Measurements from ENCODE around the gene TSKU. TPM values are rescaled to one million over a fixed set of nuclear protein-coding genes. Genes with fewer than 3 reads are reported as not detected.

TSKU gene
- total RNA-seq, 1 donor from 2014 or later = 29.2 TPM

DNA sequence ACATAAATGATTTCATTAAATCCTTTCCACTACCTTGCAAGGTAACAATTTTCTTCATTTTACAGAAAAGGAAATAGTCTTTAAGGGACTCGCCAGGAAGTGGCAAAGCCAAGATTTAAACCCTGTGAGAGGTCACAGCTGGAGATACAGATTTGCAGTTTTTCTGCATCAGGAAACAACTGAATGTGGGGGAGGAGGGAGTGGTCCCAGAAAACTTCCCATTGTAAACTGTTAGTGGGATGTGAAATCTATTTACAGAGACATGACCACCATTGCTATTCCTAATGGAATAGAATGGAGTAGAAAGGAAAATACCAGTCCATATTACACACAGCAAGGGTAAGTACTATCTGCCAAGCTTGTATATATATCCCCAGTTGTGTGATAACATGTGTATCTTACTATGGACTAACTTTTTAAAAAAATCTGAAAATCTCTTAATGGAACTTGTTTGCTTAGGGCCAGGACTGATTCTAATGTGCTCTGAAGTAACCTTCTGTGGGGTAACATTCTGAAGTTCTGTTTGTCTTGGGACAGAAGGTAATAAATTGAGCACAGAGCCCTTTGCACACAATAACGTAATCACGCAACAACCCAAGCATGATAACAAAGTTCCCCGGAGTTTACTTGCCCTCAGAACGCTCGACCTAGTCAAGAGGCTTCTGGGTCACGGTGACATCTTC lies 10.9 kb upstream of the TSKU start:
- Mint-ChIP-seq H3K27ac (ENCODE audit: unreplicated experiment) (no peak overlapping the region), H3K4me3 (ENCODE audit: unreplicated experiment) (no peak overlapping the region)

DNA sequence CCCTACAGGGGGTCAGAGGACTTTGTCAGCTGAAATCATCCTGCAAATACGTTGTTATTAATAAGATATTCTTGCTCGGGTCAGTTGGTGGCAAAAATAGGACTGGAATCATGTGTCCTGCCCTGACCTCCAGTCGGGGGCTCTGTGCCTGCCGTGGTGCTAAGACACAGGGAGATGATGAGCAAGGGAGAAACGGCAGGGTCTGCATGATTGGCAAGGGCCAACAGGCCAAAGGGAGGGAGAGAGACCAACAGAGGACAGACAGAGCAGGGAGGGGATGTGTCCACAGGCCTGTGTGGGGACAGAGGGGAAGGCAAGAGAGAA lies 10.4 kb upstream of the TSKU start:
- peaks cover 5% of the 10 kb centered on the region for H3K4me1 Mint-ChIP-seq (ENCODE audit: low read depth, unreplicated experiment)
- no peak overlapping the region for H3K4me3 Mint-ChIP-seq (ENCODE audit: unreplicated experiment)
- no peak for DNase-seq
- TF ChIP-seq CTCF (IDR thresholded peaks at IDR 0.05; ENCODE audit: partially characterized antibody, unreplicated experiment) = no peak
- H3K9me3 Mint-ChIP-seq (ENCODE audit: unreplicated experiment) = peaks cover 10% of the 10 kb centered on the region
- H3K27ac Mint-ChIP-seq (ENCODE audit: unreplicated experiment) = no peak overlapping the region
- peaks cover 2% of the 10 kb centered on the region for H3K27me3 Mint-ChIP-seq (ENCODE audit: unreplicated experiment)
- peaks cover 15% of the 10 kb centered on the region for H3K36me3 Mint-ChIP-seq (ENCODE audit: unreplicated experiment)

More for the DNA sequence above, 10.9 kb upstream of the TSKU start:
- Mint-ChIP-seq H3K36me3 (ENCODE audit: unreplicated experiment) (peaks cover 11% of the 10 kb centered on the region), H3K4me1 (ENCODE audit: low read depth, unreplicated experiment) (peaks cover 7% of the 10 kb centered on the region), H3K27me3 (ENCODE audit: unreplicated experiment) (peaks cover 2% of the 10 kb centered on the region), H3K9me3 (ENCODE audit: unreplicated experiment) (peaks cover 10% of the 10 kb centered on the region)
- no peak for DNase-seq
- no peak for TF ChIP-seq CTCF (IDR thresholded peaks at IDR 0.05; ENCODE audit: partially characterized antibody, unreplicated experiment)

DNA sequence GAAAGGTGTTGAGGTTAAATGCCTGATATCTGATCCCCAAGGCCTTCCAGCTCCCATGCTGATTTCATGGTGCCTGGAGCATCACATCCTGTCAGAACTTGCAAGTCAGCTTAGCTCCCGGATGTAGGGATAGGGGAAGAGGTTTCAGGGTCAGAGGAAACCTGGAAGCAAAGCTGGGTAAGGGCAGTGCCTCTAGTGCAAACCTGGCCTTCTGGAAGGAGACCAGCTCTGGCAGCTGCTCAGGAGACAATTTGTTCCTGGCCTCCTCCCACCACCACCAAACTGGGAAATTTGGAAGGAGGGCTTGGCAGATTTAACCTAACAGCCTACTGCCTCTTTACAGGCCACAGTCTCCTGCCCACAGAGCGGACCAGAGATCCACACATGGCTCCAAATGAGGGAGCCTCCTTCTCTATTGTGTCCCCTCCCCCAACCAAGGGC lies 9.2 kb upstream of the TSKU start:
- H3K9me3 Mint-ChIP-seq (ENCODE audit: unreplicated experiment) = peaks cover 10% of the 10 kb centered on the region
- H3K4me1 Mint-ChIP-seq (ENCODE audit: low read depth, unreplicated experiment) = peaks cover 2% of the 10 kb centered on the region
- H3K4me3 Mint-ChIP-seq (ENCODE audit: unreplicated experiment) = no peak overlapping the region
- TF ChIP-seq CTCF (IDR thresholded peaks at IDR 0.05; ENCODE audit: partially characterized antibody, unreplicated experiment) = no peak
- peaks cover 2% of the 10 kb centered on the region for H3K27me3 Mint-ChIP-seq (ENCODE audit: unreplicated experiment)
- H3K27ac Mint-ChIP-seq (ENCODE audit: unreplicated experiment) = no peak overlapping the region
- H3K36me3 Mint-ChIP-seq (ENCODE audit: unreplicated experiment) = peaks cover 25% of the 10 kb centered on the region
- DNase-seq = no peak

- DNase-seq = no peak
- Mint-ChIP-seq H3K36me3 (ENCODE audit: unreplicated experiment) (peaks cover 26% of the 10 kb centered on the region), H3K27me3 (ENCODE audit: unreplicated experiment) (peaks cover 2% of the 10 kb centered on the region), H3K9me3 (ENCODE audit: unreplicated experiment) (peaks cover 17% of the 10 kb centered on the region), H3K4me3 (ENCODE audit: unreplicated experiment) (no peak overlapping the region), H3K4me1 (ENCODE audit: low read depth, unreplicated experiment) (peaks cover 15% of the 10 kb centered on the region), H3K27ac (ENCODE audit: unreplicated experiment) (no peak overlapping the region)
- TF ChIP-seq CTCF (IDR thresholded peaks at IDR 0.05; ENCODE audit: partially characterized antibody, unreplicated experiment) = no peak
Measured at GRCh38 chr11:76776472-76776871, 6.7 kb upstream of the TSKU start.

GRCh38 chr11:76777305-76777704 lies 5.9 kb upstream of the TSKU start:
- Mint-ChIP-seq H3K9me3 (ENCODE audit: unreplicated experiment) (peaks cover 18% of the 10 kb centered on the region), H3K36me3 (ENCODE audit: unreplicated experiment) (peaks cover 26% of the 10 kb centered on the region), H3K4me1 (ENCODE audit: low read depth, unreplicated experiment) (peaks cover 14% of the 10 kb centered on the region), H3K27ac (ENCODE audit: unreplicated experiment) (no peak overlapping the region), H3K4me3 (ENCODE audit: unreplicated experiment) (no peak overlapping the region), H3K27me3 (ENCODE audit: unreplicated experiment) (peaks cover 2% of the 10 kb centered on the region)
- no peak for DNase-seq
- TF ChIP-seq CTCF (IDR thresholded peaks at IDR 0.05; ENCODE audit: partially characterized antibody, unreplicated experiment) = no peak
